NT2/D1 (cell line): ENCODE data around the gene LMAN2.
"Not testable (repeated sequence)": the region's sequence is repeated elsewhere in the genome, so short reads cannot be mapped to it uniquely, and the experiment has no call there.

Experiments used
- DNase-seq: peaks from one replicate; pipeline ENCODE4 v3.0.0-alpha.2; 2011; ENCODE audit warnings: low read depth, low spot score
- H3K27me3 ChIP-seq: 2 replicates; pipeline ENCODE4 v1.6.0; 2011; ENCODE audit warnings: mild to moderate bottlenecking; ENCODE audit not compliant: insufficient read length, insufficient read depth
- H3K36me3 ChIP-seq: 2 replicates; pipeline ENCODE4 v1.6.1; 2011; ENCODE audit warnings: mild to moderate bottlenecking, low read length, mixed read lengths; ENCODE audit not compliant: insufficient read depth, insufficient read length
- H3K4me1 ChIP-seq: 2 replicates; pipeline ENCODE4 v1.5.1; 2011; ENCODE audit not compliant: insufficient read depth, insufficient read length
- H3K4me3 ChIP-seq: 2 replicates; pipeline ENCODE4 v1.5.1; 2011; ENCODE audit warnings: low read depth; ENCODE audit not compliant: insufficient read length
- H3K9ac ChIP-seq: 2 replicates; pipeline ENCODE4 v1.6.0; 2011; ENCODE audit warnings: low read depth; ENCODE audit not compliant: insufficient read length
- H3K9me3 ChIP-seq: 2 replicates; pipeline ENCODE4 v1.5.1; 2011; ENCODE audit warnings: mild to moderate bottlenecking, low read length; ENCODE audit not compliant: insufficient read depth
- SUZ12 ChIP-seq: IDR thresholded peaks from 2 replicates; pipeline ENCODE4 v1.6.1; 2011; ENCODE audit not compliant: insufficient read length, insufficient read depth; ENCODE audit errors: extremely low read depth
- YY1 ChIP-seq: IDR thresholded peaks from 2 replicates; pipeline ENCODE4 v1.6.1; 2011; ENCODE audit not compliant: insufficient read length, insufficient read depth
- ZNF274 ChIP-seq: IDR thresholded peaks from 2 replicates; pipeline ENCODE4 v1.6.1; 2011; ENCODE audit warnings: mild to moderate bottlenecking, low read depth, low read length

The LMAN2 gene

DNA sequence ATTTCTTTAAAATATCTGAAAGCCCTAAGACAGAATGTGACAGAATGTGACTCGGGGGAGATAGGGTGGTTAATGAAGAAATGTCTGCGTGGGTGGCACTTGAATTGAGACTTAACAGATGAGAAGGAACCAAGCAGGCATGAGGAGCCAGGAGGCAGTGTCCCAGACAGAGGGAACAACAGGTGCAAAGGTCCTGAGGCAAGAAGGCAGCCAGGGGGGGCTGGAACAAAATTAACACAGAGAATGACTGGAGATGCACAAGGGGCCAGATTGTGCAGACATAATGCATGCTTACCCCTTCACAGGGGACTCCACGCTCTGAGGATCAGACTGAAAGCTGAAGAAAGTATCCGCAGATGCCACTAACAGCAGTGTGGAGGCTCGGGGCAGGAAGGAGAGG is 1.7 kb downstream of the LMAN2 start:
- Histone ChIP-seq H3K4me1 (peaks cover 3% of the 10 kb centered on the region), H3K27me3 (peaks cover under 1% of the 10 kb centered on the region), H3K9ac (no peak overlapping the region), H3K9me3 (no peaks in the 10 kb centered on the region), H3K36me3 (peaks cover 32% of the 10 kb centered on the region), H3K4me3 (no peak overlapping the region)
- DNase-seq, result no peak
- no peak for TF ChIP-seq SUZ12
- no peak for TF ChIP-seq ZNF274
- TF ChIP-seq YY1, result no peak

DNA sequence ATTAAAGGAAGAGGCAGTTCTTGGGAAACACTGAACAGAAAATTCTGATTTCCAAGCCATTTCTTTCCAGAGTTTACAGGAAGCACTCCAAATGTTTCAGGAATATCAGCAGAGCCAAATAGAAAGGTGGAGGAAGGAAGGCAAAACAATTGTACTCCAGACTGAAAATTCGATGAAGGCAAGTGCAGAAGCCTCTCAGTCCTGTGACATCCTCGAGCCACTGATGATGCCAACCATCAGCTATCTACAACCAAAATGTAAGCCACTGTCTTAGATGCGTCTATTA is 2.2 kb downstream of the LMAN2 start:
- no peak overlapping the region for H3K9ac ChIP-seq
- TF ChIP-seq SUZ12 (no peak), YY1 (no peak), ZNF274 (no peak)
- H3K4me3 ChIP-seq, result no peak overlapping the region
- no peaks in the 10 kb centered on the region for H3K27me3 ChIP-seq
- H3K36me3 ChIP-seq, result peaks cover 32% of the 10 kb centered on the region
- H3K9me3 ChIP-seq, result no peaks in the 10 kb centered on the region
- H3K4me1 ChIP-seq, result peaks cover 3% of the 10 kb centered on the region
- no peak for DNase-seq

DNA sequence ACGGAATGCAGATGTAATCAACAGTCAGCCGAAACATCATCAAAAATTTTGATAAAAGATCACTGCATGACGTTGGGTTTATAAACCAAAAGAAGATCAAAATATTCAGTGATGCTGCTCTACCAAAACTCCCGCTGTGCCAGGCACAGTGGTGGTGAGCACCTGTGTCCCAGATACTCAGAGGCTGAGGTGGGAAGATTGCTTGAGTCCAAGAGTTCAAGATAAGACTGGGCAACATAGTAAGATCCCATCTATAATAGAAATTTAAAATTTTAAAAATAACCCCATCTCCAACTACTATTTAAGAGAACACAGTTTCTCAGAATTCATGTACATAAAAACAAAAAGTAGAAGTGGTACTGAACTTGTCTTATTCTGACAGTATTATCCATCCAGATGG is 3.8 kb downstream of the LMAN2 start:
- Histone ChIP-seq H3K27me3 (no peaks in the 10 kb centered on the region), H3K9me3 (no peaks in the 10 kb centered on the region), H3K9ac (no peak overlapping the region), H3K36me3 (peaks cover 38% of the 10 kb centered on the region), H3K4me3 (no peak overlapping the region), H3K4me1 (peaks cover 3% of the 10 kb centered on the region)
- TF ChIP-seq YY1, result no peak
- no peak for TF ChIP-seq SUZ12
- no peak for TF ChIP-seq ZNF274
- DNase-seq, result no peak

DNA sequence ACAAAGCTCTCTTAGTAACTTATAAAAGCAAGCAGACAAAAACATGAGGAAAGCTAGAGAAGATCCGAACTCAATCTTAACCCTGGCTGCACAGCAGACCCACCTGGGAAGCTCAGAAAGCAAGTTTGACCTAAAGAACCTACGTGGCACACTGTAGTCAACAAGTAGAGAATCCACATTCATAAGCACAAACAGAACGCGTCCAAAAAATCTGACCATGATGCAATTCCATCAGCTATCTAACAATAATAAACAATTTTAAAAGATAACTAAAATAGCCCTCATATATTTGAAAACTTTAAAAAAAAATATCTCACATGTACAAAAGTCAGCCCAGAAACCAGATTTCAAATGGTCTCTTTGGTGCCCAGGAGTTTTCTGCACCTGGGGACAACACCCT is 4.6 kb downstream of the LMAN2 start:
- Histone ChIP-seq H3K4me1 (peaks cover 3% of the 10 kb centered on the region), H3K27me3 (no peaks in the 10 kb centered on the region), H3K9ac (no peak overlapping the region), H3K36me3 (peaks cover 44% of the 10 kb centered on the region), H3K9me3 (no peaks in the 10 kb centered on the region), H3K4me3 (no peak overlapping the region)
- no peak for DNase-seq
- TF ChIP-seq ZNF274, result no peak
- TF ChIP-seq SUZ12, result no peak
- TF ChIP-seq YY1, result no peak

DNA sequence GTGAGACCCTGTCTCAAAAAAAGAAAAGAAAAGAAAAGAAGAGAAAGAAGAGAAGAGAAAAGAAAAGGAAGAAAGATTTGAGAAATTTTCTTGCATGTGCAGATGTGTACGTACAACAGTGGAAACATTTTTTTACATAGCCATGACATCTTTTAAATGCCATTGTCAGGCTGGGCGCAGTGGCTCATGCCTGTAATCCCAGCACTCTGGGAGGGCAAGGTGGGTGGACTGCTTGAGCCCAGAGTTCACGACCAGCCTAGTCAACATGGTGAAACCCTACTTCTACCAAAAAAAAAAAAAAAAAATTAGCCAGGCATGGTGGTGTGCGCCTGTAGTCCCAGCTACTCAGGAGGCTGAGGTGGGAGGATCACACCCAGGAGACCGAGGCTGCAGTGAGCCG is 6.6 kb downstream of the LMAN2 start:
- Histone ChIP-seq H3K9me3 (no peaks in the 10 kb centered on the region), H3K9ac (no peak overlapping the region), H3K4me3 (no peak overlapping the region), H3K27me3 (no peaks in the 10 kb centered on the region), H3K4me1 (no peaks in the 10 kb centered on the region), H3K36me3 (peaks cover 45% of the 10 kb centered on the region)
- no peak for DNase-seq
- TF ChIP-seq ZNF274 (no peak), SUZ12 (no peak), YY1 (no peak)

DNA sequence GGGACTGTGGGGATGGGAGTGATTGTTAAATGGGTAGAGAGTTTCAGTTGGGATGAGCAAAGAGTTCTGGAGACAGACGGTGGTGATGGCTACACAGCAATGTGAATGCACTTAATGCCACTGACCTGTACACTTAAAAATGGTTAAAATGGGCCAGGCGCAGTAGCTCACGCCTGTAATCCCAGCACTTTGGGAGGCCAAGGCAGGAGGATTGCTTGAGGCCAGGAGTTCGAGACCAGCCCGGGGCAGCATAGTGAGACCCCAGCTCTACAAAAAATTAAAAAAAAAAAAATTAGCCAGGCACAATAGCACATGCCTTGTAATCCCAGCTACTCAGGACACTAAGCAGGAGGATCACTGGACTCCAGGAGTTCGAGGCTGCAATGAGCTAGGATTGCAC is 7.7 kb downstream of the LMAN2 start:
- no peaks in the 10 kb centered on the region for H3K27me3 ChIP-seq
- peaks cover 45% of the 10 kb centered on the region for H3K36me3 ChIP-seq
- no peak overlapping the region for H3K4me3 ChIP-seq
- TF ChIP-seq YY1 (no peak), SUZ12 (no peak), ZNF274 (no peak)
- no peak for DNase-seq
- H3K4me1 ChIP-seq, result no peaks in the 10 kb centered on the region
- no peaks in the 10 kb centered on the region for H3K9me3 ChIP-seq
- H3K9ac ChIP-seq, result no peak overlapping the region

DNA sequence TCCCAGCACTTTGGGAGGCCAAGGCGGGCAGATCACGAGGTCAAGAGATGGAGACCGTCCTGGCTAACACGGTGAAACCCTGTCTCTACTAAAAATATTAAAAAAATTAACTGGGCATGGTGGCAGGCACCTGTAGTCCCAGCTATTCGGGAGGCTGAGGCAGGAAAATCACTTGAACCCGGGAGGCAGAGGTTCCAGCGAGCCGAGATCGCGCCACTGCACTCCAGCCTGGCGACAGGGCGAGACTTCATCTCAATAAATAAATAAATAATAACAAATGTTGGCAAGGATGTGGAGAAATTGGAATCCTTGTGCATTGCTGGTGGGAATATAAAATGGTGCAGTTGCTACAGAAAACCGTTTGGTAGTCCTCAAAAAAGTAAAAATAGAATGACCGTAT is 8.5 kb downstream of the LMAN2 start:
- H3K27me3 ChIP-seq, H3K9ac ChIP-seq, H3K4me3 ChIP-seq, DNase-seq, H3K9me3 ChIP-seq, H3K4me1 ChIP-seq: not testable (repeated sequence)
- peaks cover 53% of the 10 kb centered on the region for H3K36me3 ChIP-seq

DNA sequence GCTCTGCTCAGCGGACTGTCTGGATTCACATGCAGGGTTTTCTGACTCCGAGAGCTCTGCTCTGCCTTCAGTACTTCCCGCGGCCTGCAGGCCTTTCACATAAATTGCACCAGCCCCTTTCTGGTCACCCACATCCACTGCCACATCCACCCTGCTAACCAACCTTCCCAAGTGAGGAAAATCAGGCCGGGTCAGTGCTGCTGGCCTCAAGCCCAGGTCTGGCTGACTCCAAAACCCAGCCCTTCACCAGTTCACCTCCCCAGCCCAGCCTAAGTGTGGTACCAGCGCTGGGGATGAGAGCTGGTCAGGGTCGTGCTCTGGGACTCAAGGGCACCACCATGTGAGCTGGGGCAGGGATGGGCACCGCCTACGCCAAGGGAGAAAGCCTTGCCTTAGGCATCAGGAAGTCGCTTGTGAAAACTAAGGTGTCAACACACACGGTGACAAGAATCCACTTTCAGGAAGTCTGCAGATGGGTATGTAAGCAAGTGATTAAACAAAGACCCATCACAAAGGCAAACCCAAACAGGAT is 12.3 kb downstream of the LMAN2 start:
- H3K9me3 ChIP-seq, result no peaks in the 10 kb centered on the region
- H3K4me3 ChIP-seq, result no peak overlapping the region
- peaks cover 77% of the 10 kb centered on the region for H3K36me3 ChIP-seq
- no peak for DNase-seq
- no peaks in the 10 kb centered on the region for H3K27me3 ChIP-seq
- no peak overlapping the region for H3K9ac ChIP-seq
- TF ChIP-seq YY1 (no peak), SUZ12 (no peak), ZNF274 (no peak)
- peaks cover 3% of the 10 kb centered on the region for H3K4me1 ChIP-seq
